GM19240 (cell line): ENCODE data around the gene RALGAPB.

Source experiments
- DNase-seq: peaks from one replicate; pipeline ENCODE4 v3.0.0; 2011; ENCODE audit warnings: low spot score; ENCODE audit not compliant: insufficient read length

RALGAPB gene

GRCh38 chr20:38608188-38608587 lies 135.5 kb downstream of the RALGAPB start:
- no peak for DNase-seq

- DNase-seq: no peak
Observed at GRCh38 chr20:38609815-38610214, 137.2 kb downstream of the RALGAPB start.

DNA sequence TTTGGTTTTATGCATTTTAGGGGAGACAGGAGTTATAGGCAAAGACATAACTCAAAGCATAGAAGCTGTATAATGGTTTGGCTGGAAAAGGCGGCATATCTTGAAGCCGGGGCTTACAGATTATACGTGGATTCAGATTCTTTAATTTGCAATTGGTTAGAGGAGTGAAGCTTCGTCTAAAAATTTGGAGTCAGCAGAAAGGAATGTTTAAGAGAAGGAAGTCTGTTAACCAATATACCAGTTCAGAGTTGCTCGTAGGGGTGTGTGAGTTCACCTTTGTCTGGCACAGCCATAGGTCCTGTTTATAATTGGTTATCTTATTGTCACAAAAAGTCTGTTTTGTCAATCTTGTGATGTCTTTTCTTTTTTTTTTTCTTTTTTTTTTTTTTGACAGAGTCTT lies 137.9 kb downstream of the RALGAPB start:
- DNase-seq: no peak

GRCh38 chr20:38612751-38613515 lies 140.3 kb downstream of the RALGAPB start:
- no peak for DNase-seq

- no peak for DNase-seq
Observed at GRCh38 chr20:38615283-38615682, 142.6 kb downstream of the RALGAPB start.

GRCh38 chr20:38616457-38616856 lies 143.8 kb downstream of the RALGAPB start:
- DNase-seq: no peak

DNA sequence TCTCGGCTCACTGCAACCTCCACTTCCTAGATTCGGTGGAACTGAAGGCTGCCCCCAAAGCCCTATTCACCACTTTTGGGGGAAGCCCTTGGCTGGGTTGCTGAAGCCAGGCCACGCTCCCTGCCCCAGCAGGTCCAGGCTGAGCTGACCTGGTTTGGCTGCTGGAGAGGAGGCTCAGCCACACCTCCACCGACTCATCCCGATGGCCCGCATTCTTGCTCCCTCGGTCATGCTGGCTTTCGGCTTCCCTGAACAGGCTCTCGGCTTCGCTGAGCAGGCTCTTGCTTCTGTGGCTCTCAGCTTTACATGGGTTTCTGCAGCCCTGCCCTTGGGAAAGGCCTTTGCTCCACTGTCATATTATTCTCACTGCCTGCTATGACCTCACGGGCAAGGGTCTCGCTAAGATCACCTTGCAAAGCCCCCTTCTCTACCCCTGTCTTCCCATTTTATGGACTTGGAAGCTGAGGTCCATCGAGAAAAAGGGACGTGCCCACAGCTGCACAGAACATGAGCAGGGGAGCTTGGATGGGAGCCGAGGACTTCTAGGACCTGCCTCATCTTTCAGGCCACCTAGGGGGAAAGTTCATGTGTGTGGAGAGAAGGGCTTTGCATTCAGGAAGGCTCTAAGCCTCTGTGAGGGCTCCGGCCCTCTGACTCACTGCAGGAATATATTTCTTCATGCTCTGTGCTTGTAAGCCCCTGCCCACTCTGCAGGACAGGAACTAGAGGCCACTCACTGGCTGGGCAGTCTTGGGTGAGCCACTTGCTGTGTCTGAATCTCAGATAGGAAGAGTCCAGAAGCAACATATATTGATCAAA lies 144.6 kb downstream of the RALGAPB start:
- DNase-seq: no peak

GRCh38 chr20:38617830-38618196 lies 145.2 kb downstream of the RALGAPB start:
- no peak for DNase-seq

- DNase-seq: no peak
Observed at GRCh38 chr20:38620441-38620840, 147.8 kb downstream of the RALGAPB start.

GRCh38 chr20:38623061-38623460 lies 150.4 kb downstream of the RALGAPB start:
- no peak for DNase-seq

- DNase-seq: no peak
Observed at GRCh38 chr20:38624084-38624483, 151.4 kb downstream of the RALGAPB start.

GRCh38 chr20:38625896-38626295 lies 153.3 kb downstream of the RALGAPB start:
- DNase-seq: no peak

DNA sequence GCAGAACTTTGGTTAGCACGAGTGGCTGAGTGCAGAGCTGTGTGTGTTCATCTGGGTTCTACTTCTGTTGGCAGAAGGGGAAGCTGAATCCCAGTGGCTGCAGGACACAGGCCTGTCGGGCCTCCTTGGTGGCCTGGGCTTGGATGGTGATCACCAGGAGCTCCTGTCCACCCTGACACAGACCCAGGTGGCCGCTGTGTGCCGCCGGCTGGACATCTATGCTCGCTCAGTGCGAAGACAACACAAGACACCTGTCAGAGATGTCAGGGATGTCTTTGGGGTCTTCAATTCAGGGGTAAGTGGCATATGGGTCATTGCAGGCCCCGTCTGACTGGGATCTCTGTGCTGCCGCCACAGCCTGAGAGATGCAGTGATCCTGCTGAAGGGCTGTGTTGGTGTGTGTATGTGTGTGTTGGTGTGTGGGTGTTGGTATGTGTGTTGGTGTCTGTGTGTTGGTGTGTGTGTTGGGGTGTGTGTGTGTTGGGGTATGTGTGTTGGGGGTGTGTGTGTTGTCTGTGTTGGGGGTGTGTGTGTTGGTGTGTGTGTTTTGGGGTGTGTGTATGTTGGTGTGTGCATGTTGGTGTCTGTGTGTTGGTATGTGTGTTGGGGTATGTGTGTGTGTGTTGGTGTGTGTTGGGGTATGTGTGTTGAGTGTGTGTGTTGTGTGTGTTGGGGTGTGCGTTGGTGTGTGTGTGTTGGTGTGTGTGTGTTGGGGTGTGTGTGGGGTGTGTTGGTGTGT lies 154.4 kb downstream of the RALGAPB start:
- DNase-seq: no peak
